Activated CD4-positive, alpha-beta memory T cell treated with anti-CD3 and anti-CD28 coated beads for 36 hours (primary cell): ENCODE measurements around the gene ADAM11. TPM values are rescaled to one million over a fixed set of nuclear protein-coding genes. Genes with fewer than 3 reads are reported as not detected.

ENCODE experiments used
- CTCF ChIA-PET: fragments of 350-600 bp; sonication (Branson Sonifier 250); formaldehyde crosslinking; loops from one replicate; lab custom pipeline; 2021; ENCODE audit warnings: antibody characterized with exemption, inconsistent platforms; lab: Charles Lee
- POLR2A ChIA-PET: fragments of 350-600 bp; sonication (Branson Sonifier 250); formaldehyde crosslinking; loops from one replicate; lab custom pipeline; 2021; ENCODE audit warnings: antibody characterized with exemption; lab: Charles Lee
- DNase-seq: peaks from one replicate; pipeline ENCODE4 v3.0.0-alpha.2; 2020
- H3K27ac Mint-ChIP-seq: one replicate; pipeline ENCODE4 v1.8.0; 2021; ENCODE audit warnings: mixed read lengths
- H3K27me3 Mint-ChIP-seq: one replicate; pipeline ENCODE4 v1.8.0; 2021; ENCODE audit warnings: mixed read lengths
- H3K36me3 Mint-ChIP-seq: one replicate; pipeline ENCODE4 v1.8.0; 2021; ENCODE audit warnings: mixed read lengths
- H3K4me1 Mint-ChIP-seq: one replicate; pipeline ENCODE4 v1.8.0; 2021; ENCODE audit warnings: low read depth, mixed read lengths
- H3K4me3 Mint-ChIP-seq: one replicate; pipeline ENCODE4 v1.8.0; 2021; ENCODE audit warnings: mild to moderate bottlenecking, mixed read lengths
- H3K9me3 Mint-ChIP-seq: one replicate; pipeline ENCODE4 v1.8.0; 2021; ENCODE audit warnings: mixed read lengths
- intact Hi-C: fragments of 100-400 bp; cut with micrococcal nuclease; formaldehyde crosslinking; loops from one replicate; pipeline ENCODE4 v1.15.1; 2023
- total RNA-seq, 2 experiments: library from RNA; stranded (reverse); gene quantifications; one replicate each; pipeline ENCODE4 v1.2.3, GENCODE V29; 2021

ADAM11 gene
- total RNA-seq, 2 experiments from 2014 or later, result 0.12 to 0.33 TPM

DNA sequence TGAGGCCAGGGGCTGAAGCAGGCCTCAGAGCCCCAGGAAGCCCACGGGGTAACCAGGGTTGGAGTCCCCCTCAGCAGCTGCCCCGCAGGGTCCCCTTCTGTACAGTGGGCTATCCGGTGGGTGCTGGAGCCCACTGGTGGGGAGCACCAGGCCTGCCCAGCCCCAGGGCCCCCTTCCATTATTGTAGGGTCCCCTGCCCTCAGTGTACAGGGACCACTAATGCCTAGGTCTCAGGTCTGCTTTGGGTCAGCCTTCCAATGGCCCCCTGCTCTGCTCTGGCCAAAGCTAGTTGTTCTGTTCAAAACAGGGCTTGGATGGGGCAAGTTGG, 1.1 kb downstream of the ADAM11 start:
- Mint-ChIP-seq H3K27ac (no peak overlapping the region), H3K9me3 (no peaks in the 10 kb centered on the region), H3K4me3 (no peak overlapping the region), H3K27me3 (peaks cover 28% of the 10 kb centered on the region), H3K4me1 (no peaks in the 10 kb centered on the region), H3K36me3 (no peaks in the 10 kb centered on the region)
- intact Hi-C loops, result no loop called here
- CTCF ChIA-PET, result no interaction called here
- POLR2A ChIA-PET, result no interaction called here
- DNase-seq, result no peak

DNA sequence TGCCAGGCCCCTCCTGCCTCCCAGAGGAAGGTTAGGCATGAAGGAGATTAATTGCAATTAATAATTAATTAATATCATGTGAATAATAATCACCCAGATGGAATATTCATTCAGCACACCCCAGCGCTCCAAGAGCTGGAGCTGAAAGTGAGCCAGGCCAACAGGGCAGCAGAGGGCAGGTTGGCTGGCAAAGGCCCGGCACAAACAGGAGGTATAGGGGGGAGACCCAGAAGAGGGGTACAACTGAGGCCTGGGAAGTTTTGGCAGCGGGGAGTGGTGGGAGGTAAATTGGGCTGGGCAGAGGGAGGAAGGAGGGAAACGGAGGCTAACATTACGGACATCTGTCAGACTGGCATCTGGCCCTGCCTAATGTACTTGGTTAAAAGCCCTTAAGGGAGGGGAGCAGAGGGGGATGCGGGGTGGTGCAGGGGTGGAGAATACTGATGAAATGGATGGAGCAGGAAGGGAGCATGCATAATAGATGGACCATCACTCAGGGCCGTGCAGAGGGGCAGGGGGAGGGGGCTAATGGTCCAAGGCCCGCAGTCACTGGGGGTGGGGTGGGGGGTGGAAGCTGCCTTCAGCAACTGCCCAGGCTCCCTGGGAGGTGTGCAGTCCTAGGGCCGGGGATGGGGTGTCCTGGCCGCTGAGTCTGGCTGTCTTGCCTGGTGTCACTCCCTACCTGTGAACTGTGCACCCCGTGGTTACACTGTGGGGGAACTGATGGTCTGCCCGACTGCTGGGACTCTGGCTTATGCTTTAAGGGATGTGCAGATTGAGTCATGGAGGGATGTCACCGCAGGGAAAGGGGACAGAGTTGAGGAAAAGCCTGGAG, 1.9 kb downstream of the ADAM11 start:
- intact Hi-C loops, result no loop called here
- Mint-ChIP-seq H3K4me3 (no peak overlapping the region), H3K27me3 (peaks cover 28% of the 10 kb centered on the region), H3K36me3 (no peaks in the 10 kb centered on the region), H3K27ac (no peak overlapping the region), H3K4me1 (no peaks in the 10 kb centered on the region), H3K9me3 (no peaks in the 10 kb centered on the region)
- ChIA-PET POLR2A (no interaction called here), CTCF (interaction anchor here (1.0 kb wide), 1 partner anchor 15 kb away, joined by 3 read pairs; no protein-coding TSS in a partner anchor)
- DNase-seq, result no peak

DNA sequence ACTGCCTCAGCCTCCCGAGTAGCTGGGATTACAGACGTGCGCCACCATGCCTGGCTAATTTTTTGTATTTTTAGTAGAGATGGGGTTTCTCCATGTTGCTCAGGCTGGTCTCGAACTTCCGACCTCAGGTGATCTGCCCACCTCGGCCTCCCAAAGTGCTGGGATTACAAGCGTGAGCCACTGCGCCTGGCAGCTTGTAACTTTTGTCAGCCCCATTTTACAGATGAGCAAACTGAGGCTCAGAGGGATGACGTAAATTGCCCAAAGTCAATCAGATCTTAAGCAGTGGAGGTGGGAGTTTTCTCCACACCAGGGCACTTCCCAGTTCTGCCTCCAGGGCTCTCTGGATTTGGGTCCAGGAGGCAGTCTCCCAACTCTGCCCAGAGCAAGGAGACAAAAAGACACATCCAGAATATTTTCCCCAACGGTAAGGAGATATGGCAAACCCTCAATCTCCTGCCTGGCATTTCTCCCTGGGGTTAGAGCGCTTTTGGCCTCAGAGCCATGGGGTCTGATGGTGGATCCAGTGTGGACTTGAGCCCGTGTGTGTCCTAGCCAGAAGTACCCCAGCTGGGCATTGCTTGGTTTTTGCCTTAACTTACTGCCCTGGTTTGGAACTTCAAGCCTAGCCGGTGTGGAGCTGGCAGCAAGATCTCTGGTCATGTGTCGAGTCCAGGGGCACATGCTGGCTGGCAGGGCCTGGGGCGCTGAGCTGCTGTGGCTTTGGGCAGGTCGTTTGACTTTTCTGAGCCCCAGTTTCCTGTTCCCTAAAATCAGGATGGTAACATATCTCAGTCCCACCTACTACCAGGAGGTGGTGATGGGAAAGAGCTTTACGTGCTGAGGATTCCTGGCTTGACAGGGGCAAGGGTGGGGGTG, 3.4 kb downstream of the ADAM11 start:
- Mint-ChIP-seq H3K9me3 (no peaks in the 10 kb centered on the region), H3K4me3 (no peak overlapping the region), H3K36me3 (no peaks in the 10 kb centered on the region), H3K27ac (no peak overlapping the region), H3K4me1 (no peaks in the 10 kb centered on the region), H3K27me3 (peaks cover 28% of the 10 kb centered on the region)
- no peak for DNase-seq
- POLR2A ChIA-PET, result no interaction called here
- CTCF ChIA-PET, result interaction anchor here (1.0 to 1.4 kb wide), 2 partner anchors 13 kb away, joined by 3 read pairs; no protein-coding TSS in a partner anchor
- intact Hi-C loops, result no loop called here

DNA sequence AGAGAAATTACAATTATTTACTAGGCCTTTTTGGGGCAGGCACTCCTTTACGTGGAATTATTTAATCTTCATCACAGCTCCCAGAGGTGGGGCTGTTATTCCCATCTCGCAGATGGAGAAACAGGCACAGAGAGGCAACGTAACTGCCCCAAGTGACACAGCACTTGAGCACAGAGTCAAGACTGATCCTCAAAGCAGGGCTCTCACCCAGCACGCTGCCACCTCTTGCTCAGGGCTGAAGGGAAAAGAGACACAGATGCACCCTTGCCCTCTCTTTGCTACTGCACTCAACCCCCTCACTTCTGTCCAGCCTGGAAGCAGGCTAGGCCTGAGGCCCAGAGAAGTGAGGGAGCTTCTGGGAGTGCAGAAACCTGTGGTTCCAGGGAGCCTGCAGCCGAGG, 4.4 kb downstream of the ADAM11 start:
- intact Hi-C loops, result no loop called here
- Mint-ChIP-seq H3K4me1 (no peaks in the 10 kb centered on the region), H3K27me3 (peaks cover 22% of the 10 kb centered on the region), H3K9me3 (no peaks in the 10 kb centered on the region), H3K27ac (no peak overlapping the region), H3K4me3 (no peak overlapping the region), H3K36me3 (no peaks in the 10 kb centered on the region)
- DNase-seq, result no peak
- CTCF ChIA-PET, result interaction anchor here (1.1 to 1.4 kb wide), 2 partner anchors 12 to 241 kb away, joined by 3 read pairs; no protein-coding TSS in a partner anchor
- POLR2A ChIA-PET, result interaction anchor here (0.6 kb wide), 1 partner anchor 35 kb away, joined by 4 read pairs; no protein-coding TSS in a partner anchor

DNA sequence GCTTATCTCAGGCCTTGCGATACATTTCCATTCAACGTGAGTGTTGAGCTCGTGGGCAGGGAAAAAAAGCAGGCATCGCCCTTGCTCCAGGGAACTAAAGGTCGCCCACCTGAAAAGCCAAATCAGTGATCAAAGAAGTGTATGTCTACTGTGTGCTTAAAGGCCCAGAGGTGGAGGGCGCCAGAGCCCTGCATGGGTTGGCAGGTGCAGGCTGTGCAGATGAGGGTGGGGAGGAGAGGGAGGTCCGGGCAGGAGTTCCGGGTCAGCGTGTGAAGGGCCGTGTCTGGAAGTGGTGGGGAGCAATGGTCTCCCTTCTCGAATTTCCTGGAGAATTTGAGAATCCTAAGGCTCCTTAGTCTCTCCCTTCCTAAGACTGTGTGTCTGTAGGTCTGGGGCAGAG, 7.2 kb downstream of the ADAM11 start:
- H3K4me1 Mint-ChIP-seq, result no peaks in the 10 kb centered on the region
- no peaks in the 10 kb centered on the region for H3K36me3 Mint-ChIP-seq
- ChIA-PET POLR2A (no interaction called here), CTCF (no interaction called here)
- no peak for DNase-seq
- H3K9me3 Mint-ChIP-seq, result no peaks in the 10 kb centered on the region
- intact Hi-C loops, result no loop called here
- H3K27me3 Mint-ChIP-seq, result peaks cover 19% of the 10 kb centered on the region
- H3K4me3 Mint-ChIP-seq, result no peak overlapping the region
- H3K27ac Mint-ChIP-seq, result no peak overlapping the region

DNA sequence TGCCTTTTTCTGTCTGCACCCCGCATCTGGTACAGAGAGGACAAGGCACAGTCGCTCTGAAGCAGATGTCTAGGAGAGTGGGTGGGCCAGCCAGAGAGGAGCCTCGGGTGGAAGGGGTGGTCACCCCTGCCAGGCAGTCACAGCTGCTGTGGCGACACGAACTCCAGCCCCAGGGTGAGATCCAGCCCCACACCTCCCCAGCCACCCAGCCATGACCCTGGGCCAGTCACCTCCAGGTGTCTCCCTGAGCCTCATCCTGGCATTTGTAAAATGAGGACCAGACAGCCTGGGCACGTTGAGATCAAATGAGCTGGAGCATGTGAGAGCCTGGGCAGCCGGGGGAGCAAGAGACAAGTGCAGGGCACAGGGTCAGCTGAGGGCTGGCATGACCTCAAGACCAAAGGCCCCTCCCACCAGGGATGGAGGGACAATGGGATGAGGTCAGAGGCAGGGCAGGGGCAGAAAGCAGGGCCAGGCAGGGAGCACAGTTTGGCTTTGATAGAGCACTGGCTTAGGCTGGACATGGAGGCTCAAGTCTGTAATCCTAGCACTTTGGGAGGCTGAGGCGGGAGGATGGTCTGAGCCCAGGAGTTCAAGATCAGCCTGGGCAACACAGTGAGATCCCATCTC, 7.7 kb downstream of the ADAM11 start:
- ChIA-PET POLR2A (no interaction called here), CTCF (interaction anchor here (0.7 kb wide), 1 partner anchor 9 kb away, joined by 3 read pairs; no protein-coding TSS in a partner anchor)
- Mint-ChIP-seq H3K36me3 (no peaks in the 10 kb centered on the region), H3K4me3 (no peak overlapping the region), H3K27ac (no peak overlapping the region), H3K27me3 (peaks cover 13% of the 10 kb centered on the region), H3K4me1 (no peaks in the 10 kb centered on the region), H3K9me3 (no peaks in the 10 kb centered on the region)
- intact Hi-C loops, result no loop called here
- DNase-seq, result no peak

DNA sequence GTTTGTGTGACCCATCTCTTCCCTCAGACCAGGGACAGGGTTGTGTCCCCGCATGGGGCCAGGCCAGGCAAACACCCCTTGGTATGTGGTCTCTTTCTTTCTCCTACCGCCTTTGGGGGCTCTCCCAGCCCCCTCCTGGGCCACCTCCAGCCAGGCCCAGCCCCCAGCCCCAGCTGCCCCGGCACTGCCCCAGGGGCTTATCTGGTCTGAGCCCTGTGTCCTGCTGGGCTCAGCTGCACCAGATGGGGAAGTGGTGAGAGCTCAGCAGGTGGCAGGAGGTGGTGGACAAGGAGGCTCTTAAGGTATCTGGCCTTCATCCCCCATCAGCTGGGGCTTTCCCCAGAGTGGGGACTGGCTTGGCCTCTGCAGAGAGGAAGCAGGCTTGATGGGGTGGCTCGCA, 8.7 kb downstream of the ADAM11 start:
- no peaks in the 10 kb centered on the region for H3K36me3 Mint-ChIP-seq
- POLR2A ChIA-PET, result no interaction called here
- H3K4me1 Mint-ChIP-seq, result no peaks in the 10 kb centered on the region
- peaks cover 12% of the 10 kb centered on the region for H3K27me3 Mint-ChIP-seq
- no peak overlapping the region for H3K4me3 Mint-ChIP-seq
- DNase-seq, result no peak
- CTCF ChIA-PET, result no interaction called here
- no peaks in the 10 kb centered on the region for H3K9me3 Mint-ChIP-seq
- intact Hi-C loops, result no loop called here
- H3K27ac Mint-ChIP-seq, result no peak overlapping the region

DNA sequence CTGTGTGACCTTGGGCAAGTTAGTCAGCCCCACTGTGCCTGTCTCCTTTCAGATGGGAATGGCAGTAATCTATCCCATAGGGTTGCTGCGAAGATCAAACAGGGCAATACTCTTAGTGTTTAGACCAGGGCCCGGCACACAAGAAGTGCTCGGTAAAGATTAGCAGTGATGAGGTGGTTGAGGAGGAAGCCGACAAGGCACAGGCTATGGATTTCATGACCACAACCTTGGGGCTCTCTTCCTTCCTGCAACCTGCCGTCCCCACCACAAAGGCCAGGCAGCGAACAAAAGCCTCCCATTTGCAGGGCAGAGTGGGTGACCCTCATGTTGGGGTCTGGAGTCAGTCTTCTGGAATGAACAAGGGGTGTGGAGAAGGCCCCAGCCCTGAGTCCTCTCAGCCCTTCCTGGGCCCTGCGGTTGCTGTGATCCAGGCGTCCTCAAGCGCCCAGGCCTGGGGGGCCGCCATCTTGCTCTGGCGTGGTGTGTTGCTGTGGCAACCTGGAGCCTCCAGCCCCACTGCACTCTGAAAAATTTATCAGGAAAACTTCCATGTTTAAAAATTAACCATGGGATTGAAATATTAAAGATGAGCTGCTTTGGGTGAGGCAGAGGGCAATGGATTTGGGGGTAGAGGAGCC, 9.8 kb downstream of the ADAM11 start:
- intact Hi-C loops, result no loop called here
- H3K36me3 Mint-ChIP-seq, result no peaks in the 10 kb centered on the region
- POLR2A ChIA-PET, result no interaction called here

DNA sequence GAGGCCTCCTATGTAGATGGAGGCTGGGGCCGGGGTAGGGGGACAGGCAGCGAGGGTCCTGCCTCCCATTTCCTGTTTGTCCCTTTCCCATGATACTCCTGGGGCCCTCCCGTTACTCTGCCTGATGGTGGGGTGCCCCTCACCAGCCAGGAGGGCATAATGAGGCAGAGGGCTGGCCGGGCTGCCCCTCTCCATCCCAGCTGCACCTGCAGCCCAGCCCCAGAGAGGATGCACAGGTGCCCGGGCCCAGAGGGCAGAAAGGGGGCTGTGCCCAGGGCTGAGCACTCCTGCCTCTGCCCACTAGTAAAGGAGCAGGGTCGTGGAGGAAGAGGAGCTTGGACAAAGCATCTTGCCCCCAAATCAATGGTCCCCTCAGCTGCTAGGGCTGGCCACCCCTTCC, 10.4 kb downstream of the ADAM11 start:
- POLR2A ChIA-PET, result no interaction called here
- DNase-seq, result no peak
- no peak overlapping the region for H3K4me3 Mint-ChIP-seq
- H3K36me3 Mint-ChIP-seq, result no peaks in the 10 kb centered on the region
- H3K27ac Mint-ChIP-seq, result no peak overlapping the region
- intact Hi-C loops, result no loop called here
- CTCF ChIA-PET, result interaction anchor here (1.4 kb wide), 1 partner anchor 9 kb away, joined by 3 read pairs; no protein-coding TSS in a partner anchor
- H3K27me3 Mint-ChIP-seq, result peaks cover 9% of the 10 kb centered on the region
- no peaks in the 10 kb centered on the region for H3K9me3 Mint-ChIP-seq
- H3K4me1 Mint-ChIP-seq, result no peaks in the 10 kb centered on the region

More for the DNA sequence above, 9.8 kb downstream of the ADAM11 start:
- H3K27ac Mint-ChIP-seq, result no peak overlapping the region
- no peaks in the 10 kb centered on the region for H3K9me3 Mint-ChIP-seq
- H3K4me1 Mint-ChIP-seq, result no peaks in the 10 kb centered on the region
- H3K27me3 Mint-ChIP-seq, result peaks cover 12% of the 10 kb centered on the region
- CTCF ChIA-PET, result interaction anchor here (1.4 kb wide), 1 partner anchor 10 kb away, joined by 3 read pairs; no protein-coding TSS in a partner anchor
- H3K4me3 Mint-ChIP-seq, result no peak overlapping the region
- no peak for DNase-seq

DNA sequence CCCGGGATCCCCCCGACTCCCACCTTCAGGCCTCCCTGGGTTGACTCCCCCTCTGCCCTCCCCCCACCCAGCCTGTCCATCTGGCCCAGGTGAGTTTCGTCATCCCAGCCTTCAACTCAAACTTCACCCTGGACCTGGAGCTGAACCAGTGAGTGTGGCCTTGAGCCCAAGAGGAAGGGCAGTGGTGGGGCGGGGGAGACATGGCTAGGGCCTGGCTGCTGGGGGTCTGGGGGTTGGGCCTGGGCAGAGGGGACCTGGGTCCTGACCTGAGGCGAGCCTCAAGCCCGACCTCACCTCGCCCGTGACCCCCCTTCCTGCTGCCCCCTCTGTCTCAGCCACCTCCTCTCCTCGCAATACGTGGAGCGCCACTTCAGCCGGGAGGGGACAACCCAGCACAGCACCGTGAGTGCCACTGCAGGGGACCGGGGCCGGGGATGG, 10.9 kb downstream of the ADAM11 start:
- Mint-ChIP-seq H3K9me3 (no peaks in the 10 kb centered on the region), H3K4me3 (no peak overlapping the region), H3K27me3 (peaks cover 9% of the 10 kb centered on the region), H3K36me3 (no peaks in the 10 kb centered on the region), H3K27ac (no peak overlapping the region), H3K4me1 (no peaks in the 10 kb centered on the region)
- intact Hi-C loops, result no loop called here
- POLR2A ChIA-PET, result no interaction called here
- DNase-seq, result no peak
- CTCF ChIA-PET, result interaction anchor here (1.4 to 6.6 kb wide), 2 partner anchors 9 to 95 kb away, joined by 3 to 80 read pairs; no protein-coding TSS in a partner anchor

DNA sequence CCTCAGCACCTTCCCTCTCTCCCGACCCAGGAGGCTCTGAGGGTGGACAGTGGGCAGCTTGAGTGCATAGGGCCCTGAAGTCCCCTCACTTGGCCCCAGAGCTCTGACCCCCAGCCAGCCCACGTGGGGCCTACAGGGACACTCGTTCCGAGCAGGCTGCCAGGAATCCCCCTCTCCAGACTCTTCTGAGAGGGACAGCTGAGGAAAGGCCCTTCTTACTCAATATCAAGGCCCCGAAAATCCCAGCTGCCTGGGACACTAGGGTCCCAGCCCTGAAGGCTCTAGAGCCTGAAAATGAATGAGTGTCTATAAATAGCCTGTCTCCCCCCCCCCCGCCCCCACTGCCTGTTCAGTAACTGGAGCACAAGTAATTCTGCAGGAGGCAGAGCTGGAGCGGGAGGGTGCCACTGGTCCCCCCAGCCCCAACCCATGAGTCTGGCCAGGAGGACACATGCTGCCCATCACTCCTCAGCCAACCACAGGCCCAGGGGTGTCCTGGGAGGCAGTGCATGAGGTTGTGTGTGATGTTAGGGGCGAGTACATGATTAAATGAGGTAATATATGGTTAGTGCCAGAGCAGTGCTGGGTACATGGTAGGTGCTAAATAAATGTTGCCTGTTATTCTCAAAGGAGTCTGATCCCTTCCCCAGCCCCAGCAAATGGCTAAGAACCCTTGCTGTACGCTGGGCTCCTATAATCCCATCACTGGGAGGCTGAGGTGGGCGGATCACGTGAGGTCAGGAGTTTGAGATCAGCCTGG, 11.6 kb downstream of the ADAM11 start:
- POLR2A ChIA-PET, result no interaction called here
- DNase-seq, result no peak
- intact Hi-C loops, result no loop called here
- CTCF ChIA-PET, result interaction anchor here (1.2 to 6.6 kb wide), 3 partner anchors 8 to 108 kb away, joined by 3 to 80 read pairs (median 3); no protein-coding TSS in a partner anchor
- Mint-ChIP-seq H3K9me3 (no peaks in the 10 kb centered on the region), H3K36me3 (no peaks in the 10 kb centered on the region), H3K27me3 (peaks cover 9% of the 10 kb centered on the region), H3K27ac (no peak overlapping the region), H3K4me3 (no peak overlapping the region), H3K4me1 (peaks cover 2% of the 10 kb centered on the region)
